ENCODE results near the gene RNASEH1.
"Not testable (repeated sequence)": the region's sequence is repeated elsewhere in the genome, so short reads cannot be mapped to it uniquely, and the experiment has no call there.

Gene RNASEH1

GRCh38 chr2:3571284-3571683 lies 13.2 kb upstream of the RNASEH1 start:
- FAIRE-seq (no peak), DNase-seq (ENCODE audit: insufficient read length, low spot score) (no peak)
- no peak for TF ChIP-seq CTCF (IDR thresholded peaks at IDR 0.05; ENCODE audit: insufficient read depth, missing control alignments)

- not testable (repeated sequence) for DNase-seq (ENCODE audit: insufficient read length, low spot score); FAIRE-seq
Observed at GRCh38 chr2:3569656-3570055, 11.5 kb upstream of the RNASEH1 start.

- FAIRE-seq = no peak
Observed at GRCh38 chr2:3566806-3567205, 8.7 kb upstream of the RNASEH1 start.

GRCh38 chr2:3565117-3565516 lies 7.0 kb upstream of the RNASEH1 start:
- no peak for TF ChIP-seq CTCF (IDR thresholded peaks at IDR 0.05; ENCODE audit: insufficient read depth, missing control alignments)
- DNase-seq (ENCODE audit: insufficient read length, low spot score) = no peak
- FAIRE-seq = no peak

More at GRCh38 chr2:3566806-3567205, 8.7 kb upstream of the RNASEH1 start:
- no peak for TF ChIP-seq CTCF (IDR thresholded peaks at IDR 0.05; ENCODE audit: insufficient read depth, missing control alignments)
- DNase-seq (ENCODE audit: insufficient read length, low spot score) = no peak

- TF ChIP-seq CTCF (IDR thresholded peaks at IDR 0.05; ENCODE audit: insufficient read depth, missing control alignments) = no peak
- DNase-seq (ENCODE audit: insufficient read length, low spot score) (no peak), FAIRE-seq (no peak)
Observed at GRCh38 chr2:3563521-3563976, 5.4 kb upstream of the RNASEH1 start.

GRCh38 chr2:3557639-3558204 lies 411 bp downstream of the RNASEH1 start:
- DNase-seq (ENCODE audit: insufficient read length, low spot score) (no peak), FAIRE-seq (no peak)
- TF ChIP-seq CTCF (IDR thresholded peaks at IDR 0.05; ENCODE audit: insufficient read depth, missing control alignments) = no peak

GRCh38 chr2:3553946-3554345 lies 4.2 kb downstream of the RNASEH1 start:
- TF ChIP-seq CTCF (IDR thresholded peaks at IDR 0.05; ENCODE audit: insufficient read depth, missing control alignments) = no peak
- DNase-seq (ENCODE audit: insufficient read length, low spot score) (no peak), FAIRE-seq (no peak)

GRCh38 chr2:3547915-3548314 lies 10.2 kb downstream of the RNASEH1 start:
- no peak for TF ChIP-seq CTCF (IDR thresholded peaks at IDR 0.05; ENCODE audit: insufficient read depth, missing control alignments)
- FAIRE-seq (no peak), DNase-seq (ENCODE audit: insufficient read length, low spot score) (no peak)
